Peyer's patch (tissue), 4 donors: ENCODE data around the gene UBA3. TPM values are rescaled to one million over a fixed set of nuclear protein-coding genes. Genes with fewer than 3 reads are reported as not detected.

ENCODE experiments used
- DNase-seq, 3 donors: peaks; one replicate each; pipeline ENCODE4 v3.0.0-alpha.2; 2017 to 2019
- H3K27ac ChIP-seq, 4 donors: fragments of 200-600 bp; sonication (generic); one replicate each; pipeline ENCODE4 v1.5.1; 2016 to 2019
- H3K27me3 ChIP-seq, 2 donors: fragments of 200-600 bp; sonication (generic); one replicate each; pipeline ENCODE4 v1.5.1; 2019
- H3K36me3 ChIP-seq, 3 donors: fragments of 200-600 bp; sonication (generic); one replicate each; pipeline ENCODE4 v1.5.1; 2016 to 2019
- H3K4me1 ChIP-seq, 4 donors: fragments of 200-600 bp; sonication (generic); one replicate each; pipeline ENCODE4 v1.5.1; 2016 to 2019
- H3K4me3 ChIP-seq, 4 donors: fragments of 200-600 bp; sonication (generic); 1 replicate in 3 of 4; 2 replicates in 1 of 4; pipeline ENCODE4 v1.5.1; 2016 to 2019; ENCODE audit warnings: mild to moderate bottlenecking in 1 of 4
- H3K9me3 ChIP-seq, 4 donors: fragments of 200-600 bp; sonication (generic); one replicate each; pipeline ENCODE4 v1.5.1; 2016 to 2019; ENCODE audit warnings: mild to moderate bottlenecking in 1 of 4
- CTCF ChIP-seq, 6 experiments: fragments of 450-650 bp in 4 of 6; fragments of 200-600 bp in 2 of 6; sonication (generic) in 1 of 6; IDR thresholded peaks; one replicate each; pipeline ENCODE4 v1.5.1; 2017 to 2019; ENCODE audit warnings: antibody characterized with exemption in 6 of 6, mild to moderate bottlenecking in 3 of 6, moderate library complexity in 1 of 6
- POLR2A ChIP-seq, 2 donors: fragments of 450-650 bp; IDR thresholded peaks; one replicate each; pipeline ENCODE4 v1.5.1; 2017; ENCODE audit warnings: antibody characterized with exemption in 2 of 2, mild to moderate bottlenecking in 2 of 2, moderate library complexity in 2 of 2
- total RNA-seq, 4 donors: library from RNA; depleted of rRNA; stranded (reverse); fragments of >200 nt; gene quantifications; one replicate each; pipeline ENCODE4 v1.1.0, GENCODE V29; 2016

Gene UBA3
- total RNA-seq: 10 to 100 TPM; 28.9 to 64.5 (median 59.8) TPM

DNA sequence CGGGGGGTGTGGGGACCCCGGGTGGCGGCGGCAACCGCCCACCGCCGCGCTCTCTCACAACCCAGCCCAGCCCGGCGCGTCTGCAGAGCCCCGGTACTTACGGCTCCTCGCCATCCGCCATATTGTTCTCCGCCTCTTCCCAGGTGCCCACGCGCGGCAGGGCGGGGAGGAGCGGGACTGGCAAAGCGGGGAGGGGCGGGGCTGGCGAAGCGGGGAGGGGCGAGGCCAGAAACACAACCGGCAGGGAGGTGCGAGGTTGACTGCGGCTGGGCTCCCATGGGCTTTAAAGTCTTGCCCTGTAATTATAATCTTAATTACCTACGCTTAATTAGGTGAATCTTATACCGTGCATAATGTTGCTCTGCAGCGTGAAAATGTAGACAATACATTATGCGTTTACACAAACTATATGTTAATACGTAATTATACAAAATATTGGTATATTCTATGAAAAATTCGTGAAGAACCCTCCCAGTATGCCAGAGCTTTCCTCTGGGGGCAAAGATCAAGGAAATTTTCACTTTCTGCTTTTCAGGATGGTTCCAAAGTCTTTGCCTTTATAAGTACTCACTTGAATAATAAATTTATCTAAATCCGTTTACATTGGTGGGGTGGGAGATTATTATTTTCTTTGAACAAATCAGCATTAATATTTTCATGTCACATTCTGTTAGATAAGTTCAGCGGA is at the start of gene UBA3:
Gene UBA3 (minus strand): TSS at position 133 of the 688 bp plus-strand sequence. CDS start 12 bp downstream, at position 121.
- peak within 1 kb of the TSS; percentile 84 to 91 (median 88) for H3K27ac ChIP-seq
- peak within 1 kb of the TSS; percentile 79 to 91 (median 86) for H3K4me3 ChIP-seq
- H3K4me1 ChIP-seq: peaks cover 0 to 60% (median 19%) of the 10 kb centered on the region in 4 donors
- no peaks in the 10 kb centered on the region for H3K27me3 ChIP-seq
- peak; percentile 96 to 97 (median 96) for DNase-seq
- TF ChIP-seq CTCF (IDR thresholded peaks at IDR 0.05) (no peak), POLR2A (IDR thresholded peaks at IDR 0.05) (peak in 1 of 2 donors; percentile 59)
- peaks cover 0 to 6% (median 0%) of the 10 kb centered on the region in 3 donors for H3K36me3 ChIP-seq
- H3K9me3 ChIP-seq: no peaks in the 10 kb centered on the region

- TF ChIP-seq CTCF (IDR thresholded peaks at IDR 0.05): no peak
- TF ChIP-seq POLR2A (IDR thresholded peaks at IDR 0.05): no peak
- H3K9me3 ChIP-seq: no peaks in the 10 kb centered on the region
- no peak for DNase-seq
- no peak overlapping the region for H3K27ac ChIP-seq
- no peaks in the 10 kb centered on the region for H3K27me3 ChIP-seq
- H3K36me3 ChIP-seq: no peaks in the 10 kb centered on the region
- H3K4me1 ChIP-seq: no peaks in the 10 kb centered on the region
- H3K4me3 ChIP-seq: no peak overlapping the region
Measured at GRCh38 chr3:69129531-69129930, 49.4 kb upstream of the UBA3 start.

DNA sequence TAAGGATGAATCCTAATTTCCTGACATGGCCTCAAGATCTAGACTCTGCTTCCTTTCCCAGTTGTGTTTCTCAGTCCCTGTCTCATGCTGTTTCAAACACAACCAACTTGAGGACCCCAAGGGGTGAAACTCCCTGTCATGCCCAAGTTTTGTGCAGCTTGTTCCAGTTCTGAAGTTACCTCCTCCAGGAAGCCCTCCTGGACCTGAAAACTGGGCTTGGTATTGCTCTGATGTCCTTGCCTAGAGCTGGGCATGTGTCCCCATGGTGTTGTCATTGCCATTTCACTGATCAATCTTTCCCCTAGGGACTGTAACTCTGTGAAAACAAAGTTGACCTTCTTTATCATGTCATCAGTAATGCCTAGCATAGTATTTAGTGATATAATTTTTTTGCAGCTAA is 48.3 kb upstream of the UBA3 start:
- Histone ChIP-seq H3K4me1 (no peaks in the 10 kb centered on the region), H3K36me3 (no peaks in the 10 kb centered on the region), H3K27ac (no peak overlapping the region), H3K4me3 (no peak overlapping the region), H3K9me3 (no peaks in the 10 kb centered on the region), H3K27me3 (no peaks in the 10 kb centered on the region)
- TF ChIP-seq POLR2A (IDR thresholded peaks at IDR 0.05) (no peak), CTCF (IDR thresholded peaks at IDR 0.05) (no peak)
- DNase-seq: no peak

GRCh38 chr3:69126999-69127398 is 46.8 kb upstream of the UBA3 start:
- no peak overlapping the region for H3K27ac ChIP-seq
- no peaks in the 10 kb centered on the region for H3K4me1 ChIP-seq
- H3K36me3 ChIP-seq: no peaks in the 10 kb centered on the region
- DNase-seq: peak in 1 of 3 donors; percentile 55
- H3K27me3 ChIP-seq: no peaks in the 10 kb centered on the region
- H3K4me3 ChIP-seq: no peak overlapping the region
- no peaks in the 10 kb centered on the region for H3K9me3 ChIP-seq
- TF ChIP-seq POLR2A (IDR thresholded peaks at IDR 0.05) (no peak), CTCF (IDR thresholded peaks at IDR 0.05) (no peak)

GRCh38 chr3:69126216-69126615 is 46.1 kb upstream of the UBA3 start:
- TF ChIP-seq CTCF (IDR thresholded peaks at IDR 0.05) (no peak), POLR2A (IDR thresholded peaks at IDR 0.05) (no peak)
- H3K4me3 ChIP-seq: no peak overlapping the region

More at GRCh38 chr3:69126216-69126615, 46.1 kb upstream of the UBA3 start:
- H3K36me3 ChIP-seq: no peaks in the 10 kb centered on the region
- no peak for DNase-seq
- no peak overlapping the region for H3K27ac ChIP-seq
- H3K27me3 ChIP-seq: no peaks in the 10 kb centered on the region
- H3K9me3 ChIP-seq: no peaks in the 10 kb centered on the region
- H3K4me1 ChIP-seq: no peaks in the 10 kb centered on the region
